Pancreas (tissue), 10 donors: Measurements from ENCODE around the gene MARS2. TPM values are rescaled to one million over a fixed set of nuclear protein-coding genes. Genes with fewer than 3 reads are reported as not detected.
"Not testable (repeated sequence)": the region's sequence is repeated elsewhere in the genome, so short reads cannot be mapped to it uniquely, and the experiment has no call there.

Experiments used
- ATAC-seq, 4 donors: fragments of 200-7000 bp; cut with Tn5 transposase; one replicate each; pipeline versions ENCODE4 v1.8.0 to v1.9.1; 2020; ENCODE audit warnings: mild to moderate bottlenecking in 4 of 4, moderate library complexity in 4 of 4
- DNase-seq, 6 donors: peaks; one replicate each; pipeline ENCODE4 v3.0.0-alpha.2; 2020
- FAIRE-seq: peaks from 2 replicates; lab custom pipeline; 2012; peaks lifted over from hg19 to GRCh38; lab: Jason Lieb, UNC
- H3K27ac ChIP-seq, 4 donors: fragments of 200-600 bp; sonication (generic); 1 replicate in 3 of 4; 2 replicates in 1 of 4; pipeline versions ENCODE4 v1.5.0 to v1.8.0; 2020
- H3K27me3 ChIP-seq, 4 donors: fragments of 200-600 bp; one replicate each; pipeline ENCODE4 v1.8.0; 2021
- H3K36me3 ChIP-seq, 3 donors: fragments of 200-600 bp; sonication (generic) in 1 of 3; one replicate each; pipeline versions ENCODE4 v1.5.0 to v1.8.0; 2020 to 2021
- H3K4me1 ChIP-seq, 3 donors: fragments of 200-600 bp; one replicate each; pipeline ENCODE4 v1.8.0; 2021
- H3K4me3 ChIP-seq, 4 donors: fragments of 200-600 bp; sonication (generic) in 2 of 4; one replicate each; pipeline versions ENCODE4 v1.5.0 to v1.8.0; 2020 to 2021
- H3K9me3 ChIP-seq, 4 donors: fragments of 200-600 bp; one replicate each; pipeline ENCODE4 v1.8.0; 2021
- WGBS, 2 donors: extraction: QIAGEN DNeasy Blood & Tissue Kit; methylation state at CpG; one replicate each; pipeline ENCODE4 v1.1.7; 2013; 5-methylcytosine and 5-hydroxymethylcytosine counted together
- intact Hi-C, 3 donors: fragments of 100-400 bp; cut with DNase I; formaldehyde crosslinking; loops; one replicate each; pipeline versions ENCODE4 v1.11.1 to v1.14.2; 2022
- polyA plus RNA-seq, 2 donors: library from polyadenylated mRNA; stranded (reverse); fragments of 200-250 nt; gene quantifications; one replicate each; pipeline ENCODE4 v1.2.3, GENCODE V29; 2013
- total RNA-seq, 6 donors: library from RNA; stranded (reverse); fragmentation: NEBNext Ultra II Directional in 4 of 6; extraction: Animal tissue kit (Norgen Biotek cat#: 25700) in 4 of 6; gene quantifications; one replicate each; pipeline versions ENCODE4 v1.2.1 to v1.2.4, GENCODE V29; 2021 to 2023
- TF ChIP-seq, protein P1 (sequence below), 4 donors: fragments of 200-600 bp; sonication (generic) in 3 of 4; IDR thresholded peaks; one replicate each; pipeline versions ENCODE4 v1.5.0 to v1.8.0; 2021; ENCODE audit warnings: antibody characterized with exemption in 4 of 4
- donor health status: healthy with polysubstance abuse.
- donor health status: DM: no; HTN: no; CAD: no; lungs with moderate emphysema.
- donor health status: DM: no; HTN: no; CAD: no.
- donor health status: control.
- donor health status: control.
- donor health status: Bipolar disorder and iron deficiency.
- donor health status: DM: yes; HTN: yes; CAD: no.
- donor health status: DM: no; HTN: no; CAD: no.
- donor health status: DM: no; HTN: no; CAD: no.
- donor health status: DM: yes; HTN: yes; CAD: no.

MARS2 gene
- total and polyA plus RNA-seq, 8 donors, result 1.4 to 5.3 (median 3.2) TPM

DNA sequence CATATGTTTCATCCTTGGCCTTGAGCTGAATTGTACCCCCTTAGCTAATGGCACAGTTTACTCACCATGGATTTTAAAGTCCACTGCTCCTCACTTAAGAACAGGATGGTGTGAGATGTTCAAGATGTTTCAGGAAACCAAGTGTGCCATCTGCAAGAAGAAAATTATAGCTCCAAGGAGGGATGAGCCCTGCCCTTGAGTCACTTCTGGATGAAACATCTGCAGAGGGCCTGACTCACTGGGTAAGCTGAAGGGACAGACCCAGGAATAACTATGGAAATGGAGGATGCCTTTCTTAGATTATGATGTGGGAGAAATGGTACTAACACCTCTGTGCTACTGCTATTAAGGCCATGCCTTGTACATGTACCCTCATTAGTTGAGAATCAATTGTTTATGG lies 6.4 kb downstream of the MARS2 start:
- H3K9me3 ChIP-seq, result no peaks in the 10 kb centered on the region
- no peak for FAIRE-seq
- H3K27me3 ChIP-seq, result no peaks in the 10 kb centered on the region
- no peak for ATAC-seq
- intact Hi-C loops, result no loop called here
- peaks cover 16 to 23% (median 20%) of the 10 kb centered on the region in 3 donors for H3K4me1 ChIP-seq
- no peak overlapping the region for H3K4me3 ChIP-seq
- TF ChIP-seq, protein P1, sequence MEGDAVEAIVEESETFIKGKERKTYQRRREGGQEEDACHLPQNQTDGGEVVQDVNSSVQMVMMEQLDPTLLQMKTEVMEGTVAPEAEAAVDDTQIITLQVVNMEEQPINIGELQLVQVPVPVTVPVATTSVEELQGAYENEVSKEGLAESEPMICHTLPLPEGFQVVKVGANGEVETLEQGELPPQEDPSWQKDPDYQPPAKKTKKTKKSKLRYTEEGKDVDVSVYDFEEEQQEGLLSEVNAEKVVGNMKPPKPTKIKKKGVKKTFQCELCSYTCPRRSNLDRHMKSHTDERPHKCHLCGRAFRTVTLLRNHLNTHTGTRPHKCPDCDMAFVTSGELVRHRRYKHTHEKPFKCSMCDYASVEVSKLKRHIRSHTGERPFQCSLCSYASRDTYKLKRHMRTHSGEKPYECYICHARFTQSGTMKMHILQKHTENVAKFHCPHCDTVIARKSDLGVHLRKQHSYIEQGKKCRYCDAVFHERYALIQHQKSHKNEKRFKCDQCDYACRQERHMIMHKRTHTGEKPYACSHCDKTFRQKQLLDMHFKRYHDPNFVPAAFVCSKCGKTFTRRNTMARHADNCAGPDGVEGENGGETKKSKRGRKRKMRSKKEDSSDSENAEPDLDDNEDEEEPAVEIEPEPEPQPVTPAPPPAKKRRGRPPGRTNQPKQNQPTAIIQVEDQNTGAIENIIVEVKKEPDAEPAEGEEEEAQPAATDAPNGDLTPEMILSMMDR (IDR thresholded peaks at IDR 0.05), result no peak
- H3K27ac ChIP-seq, result no peak overlapping the region
- no peak for DNase-seq
- no peaks in the 10 kb centered on the region for H3K36me3 ChIP-seq

DNA sequence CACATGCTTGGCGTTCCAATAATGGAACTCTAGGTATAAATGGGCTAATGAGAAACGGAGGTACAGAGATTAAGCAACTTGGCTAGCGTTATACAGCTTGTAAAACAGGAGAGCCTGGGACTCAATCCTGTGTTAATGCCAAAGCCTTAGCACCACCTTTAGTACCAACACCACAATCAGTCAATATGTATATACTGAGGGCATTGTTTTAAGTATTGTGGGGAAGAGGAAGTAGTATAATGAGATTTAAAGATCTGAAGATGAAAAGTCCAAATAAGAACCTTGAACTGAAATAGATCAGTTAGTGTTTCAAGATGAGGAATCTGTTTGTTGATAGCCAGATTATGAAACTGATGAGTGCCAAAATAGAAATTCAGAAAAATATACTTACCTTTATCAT lies 8.1 kb downstream of the MARS2 start:
- H3K4me1 ChIP-seq, result peaks cover 5 to 7% (median 6%) of the 10 kb centered on the region in 3 donors
- no peak for FAIRE-seq
- H3K27ac ChIP-seq, result no peak overlapping the region
- no peaks in the 10 kb centered on the region for H3K9me3 ChIP-seq
- no peak for DNase-seq
- TF ChIP-seq, protein P1 (IDR thresholded peaks at IDR 0.05), result no peak
- intact Hi-C loops, result no loop called here
- no peak overlapping the region for H3K4me3 ChIP-seq
- H3K36me3 ChIP-seq, result no peaks in the 10 kb centered on the region
- WGBS, 2 donors, result 79 to 90% methylated on average over 3 of the region's 3 CpGs
- no peaks in the 10 kb centered on the region for H3K27me3 ChIP-seq
- no peak for ATAC-seq

DNA sequence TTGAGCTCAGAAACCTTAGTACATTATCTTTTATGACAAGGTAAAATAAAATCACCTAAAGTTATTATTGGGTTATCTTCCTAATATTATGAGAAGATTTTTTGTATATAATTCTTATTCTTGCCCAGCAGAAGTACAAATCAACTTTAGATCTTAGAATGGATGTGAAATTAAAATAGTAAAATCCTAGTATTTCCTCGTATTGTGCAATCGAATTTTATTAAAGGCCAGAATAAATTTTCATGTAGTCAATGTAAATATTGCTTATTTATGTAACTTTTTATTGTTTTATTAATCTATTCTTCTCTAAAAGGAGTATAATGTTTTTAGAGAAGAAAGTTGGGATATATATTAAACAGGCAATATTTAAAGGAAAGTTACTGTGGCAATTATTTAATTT lies 12.7 kb downstream of the MARS2 start:
- FAIRE-seq, result peak; percentile 65
- H3K27me3 ChIP-seq, result no peaks in the 10 kb centered on the region
- H3K36me3 ChIP-seq, result no peaks in the 10 kb centered on the region
- DNase-seq, result no peak
- H3K27ac ChIP-seq, result no peak overlapping the region
- H3K4me3 ChIP-seq, result no peak overlapping the region
- H3K4me1 ChIP-seq, result no peaks in the 10 kb centered on the region
- 83 to 93% methylated on average over 2 of the region's 2 CpGs for WGBS, 2 donors
- intact Hi-C loops, result no loop called here
- H3K9me3 ChIP-seq, result no peaks in the 10 kb centered on the region
- no peak for ATAC-seq
- TF ChIP-seq, protein P1 (IDR thresholded peaks at IDR 0.05), result no peak

DNA sequence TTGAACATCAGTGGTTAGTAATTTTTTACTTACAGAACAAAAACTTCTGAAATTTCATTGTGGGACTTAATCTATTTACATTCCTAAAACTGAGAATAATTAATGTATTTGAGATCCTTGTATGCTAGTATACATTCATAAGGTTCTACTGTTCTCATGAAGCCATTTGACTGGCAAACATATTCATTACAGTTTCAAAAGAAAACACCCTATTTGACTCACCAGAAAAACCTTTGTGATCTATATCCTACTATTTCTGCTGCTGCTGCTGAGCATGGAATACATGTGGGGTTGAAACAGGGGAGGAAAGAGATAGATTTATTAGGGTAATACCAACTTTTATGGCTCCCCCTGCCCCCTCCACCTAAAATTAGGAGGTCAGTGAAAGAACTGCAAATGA lies 21.8 kb downstream of the MARS2 start:
- intact Hi-C loops, result no loop called here
- no peak for DNase-seq
- no peak for FAIRE-seq
- H3K27ac ChIP-seq, result no peak overlapping the region
- TF ChIP-seq, protein P1 (IDR thresholded peaks at IDR 0.05), result no peak
- no peaks in the 10 kb centered on the region for H3K36me3 ChIP-seq
- no peak for ATAC-seq
- H3K27me3 ChIP-seq, result no peaks in the 10 kb centered on the region
- no peaks in the 10 kb centered on the region for H3K4me1 ChIP-seq
- no peaks in the 10 kb centered on the region for H3K9me3 ChIP-seq
- H3K4me3 ChIP-seq, result no peak overlapping the region

DNA sequence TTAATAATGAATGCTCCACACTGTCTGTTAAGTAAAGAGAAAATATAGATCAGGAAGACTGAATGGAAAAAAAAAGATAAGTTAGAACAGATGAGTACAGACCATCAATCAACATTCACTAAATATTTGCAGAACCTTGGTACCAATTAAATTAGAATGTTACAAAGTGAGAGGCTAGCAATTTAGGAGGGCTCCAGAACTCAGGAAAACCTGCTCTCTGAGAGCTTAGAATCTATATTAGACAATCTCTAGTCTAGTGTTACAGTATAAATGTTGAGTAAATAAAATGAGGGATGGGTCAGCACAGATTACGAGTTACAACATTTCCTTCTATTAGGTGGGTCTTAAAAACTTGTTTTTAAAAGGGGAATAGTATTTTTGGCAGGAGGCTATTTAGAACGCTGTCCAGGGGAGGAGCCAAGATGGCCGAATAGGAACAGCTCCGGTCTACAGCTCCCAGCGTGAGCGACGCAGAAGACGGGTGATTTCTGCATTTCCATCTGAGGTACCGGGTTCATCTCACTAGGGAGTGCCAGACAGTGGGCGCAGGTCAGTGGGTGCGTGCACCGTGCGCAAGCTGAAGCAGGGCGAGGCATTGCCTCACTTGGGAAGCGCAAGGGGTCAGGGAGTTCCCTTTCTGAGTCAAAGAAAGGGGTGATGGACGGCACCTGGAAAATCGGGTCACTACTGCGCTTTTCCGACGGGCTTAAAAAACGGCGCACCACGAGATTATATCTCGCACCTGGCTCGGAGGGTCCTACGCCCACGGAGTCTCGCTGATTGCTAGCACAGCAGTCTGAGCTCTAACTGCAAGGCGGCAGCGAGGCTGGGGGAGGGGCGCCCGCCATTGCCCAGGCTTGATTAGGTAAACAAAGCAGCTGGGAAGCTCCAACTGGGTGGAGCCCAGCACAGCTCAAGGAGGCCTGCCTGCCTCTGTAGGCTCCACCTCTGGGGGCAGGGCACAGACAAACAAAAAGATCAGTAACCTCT lies 23.7 kb downstream of the MARS2 start:
- FAIRE-seq, H3K4me3 ChIP-seq, ATAC-seq, H3K9me3 ChIP-seq, H3K36me3 ChIP-seq, DNase-seq, H3K27me3 ChIP-seq, H3K4me1 ChIP-seq, intact Hi-C loops, H3K27ac ChIP-seq: not testable (repeated sequence)
- WGBS, 2 donors, result 85 to 90% methylated on average over 26 to 31 of the region's 32 CpGs
